SK-N-SH (cell line): Measurements from ENCODE around the gene CEP63.
A peak's percentile ranks its signal among the peaks of the same experiment; 100 is the strongest.

Experiments
- GATA2 ChIP-seq: sonication (generic); formaldehyde crosslinking; IDR thresholded peaks from 2 replicates; pipeline ENCODE4 v1.5.0; 2020; ENCODE audit warnings: mild to moderate bottlenecking, missing genetic modification reagents
- POLR2AphosphoS5 ChIP-seq: IDR thresholded peaks from 2 replicates; pipeline ENCODE4 v1.6.1; 2012; ENCODE audit warnings: low read depth, low read length
- YY1 ChIP-seq: IDR thresholded peaks from 2 replicates; pipeline ENCODE4 v1.4.0; 2012; ENCODE audit warnings: low read depth, mild to moderate bottlenecking
- TF ChIP-seq, protein P1 (sequence below): fragments of 200-600 bp; sonication (generic); IDR thresholded peaks from 2 replicates; pipeline ENCODE4 v1.6.1; 2017; ENCODE audit warnings: antibody characterized with exemption, mild to moderate bottlenecking, moderate library complexity
- TF ChIP-seq, protein P2 (sequence below): IDR thresholded peaks from 2 replicates; pipeline ENCODE4 v1.6.1; 2012; ENCODE audit warnings: mild to moderate bottlenecking, low read depth, low read length, moderate library complexity
- TF ChIP-seq, protein P3 (sequence below): IDR thresholded peaks from 2 replicates; pipeline ENCODE4 v1.4.0; 2012; ENCODE audit warnings: low read depth, borderline replicate concordance

DNA sequence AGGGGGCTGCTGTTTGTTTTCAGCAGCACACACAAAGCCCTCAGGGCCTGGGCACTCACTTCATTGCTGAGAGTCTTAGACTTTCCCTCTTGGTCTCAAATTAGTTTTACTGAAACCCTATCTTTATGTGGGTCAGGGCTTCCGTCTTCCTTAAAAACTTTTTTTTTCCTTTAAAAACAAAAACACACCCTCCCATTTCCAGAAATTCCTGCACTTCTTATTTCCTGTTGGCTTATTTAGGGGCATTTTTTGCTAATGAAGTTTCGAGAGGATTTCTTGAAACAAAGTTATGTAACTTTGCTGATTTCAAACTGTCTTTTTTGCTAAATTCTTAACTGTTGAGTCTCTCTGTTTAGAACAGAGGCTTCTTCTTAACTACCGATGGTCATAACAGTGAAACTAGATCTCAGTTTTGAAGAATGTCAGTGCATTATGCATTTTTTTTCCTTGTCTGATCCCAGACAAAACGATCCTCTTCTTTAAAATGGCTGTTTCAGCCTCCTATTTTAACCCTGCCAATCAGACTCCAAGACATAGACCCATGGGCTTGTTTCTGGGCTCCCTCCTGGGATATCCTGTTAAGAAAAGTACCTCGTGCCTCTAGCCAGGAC is 23.4 kb upstream of the CEP63 start:
- TF ChIP-seq, protein P1, sequence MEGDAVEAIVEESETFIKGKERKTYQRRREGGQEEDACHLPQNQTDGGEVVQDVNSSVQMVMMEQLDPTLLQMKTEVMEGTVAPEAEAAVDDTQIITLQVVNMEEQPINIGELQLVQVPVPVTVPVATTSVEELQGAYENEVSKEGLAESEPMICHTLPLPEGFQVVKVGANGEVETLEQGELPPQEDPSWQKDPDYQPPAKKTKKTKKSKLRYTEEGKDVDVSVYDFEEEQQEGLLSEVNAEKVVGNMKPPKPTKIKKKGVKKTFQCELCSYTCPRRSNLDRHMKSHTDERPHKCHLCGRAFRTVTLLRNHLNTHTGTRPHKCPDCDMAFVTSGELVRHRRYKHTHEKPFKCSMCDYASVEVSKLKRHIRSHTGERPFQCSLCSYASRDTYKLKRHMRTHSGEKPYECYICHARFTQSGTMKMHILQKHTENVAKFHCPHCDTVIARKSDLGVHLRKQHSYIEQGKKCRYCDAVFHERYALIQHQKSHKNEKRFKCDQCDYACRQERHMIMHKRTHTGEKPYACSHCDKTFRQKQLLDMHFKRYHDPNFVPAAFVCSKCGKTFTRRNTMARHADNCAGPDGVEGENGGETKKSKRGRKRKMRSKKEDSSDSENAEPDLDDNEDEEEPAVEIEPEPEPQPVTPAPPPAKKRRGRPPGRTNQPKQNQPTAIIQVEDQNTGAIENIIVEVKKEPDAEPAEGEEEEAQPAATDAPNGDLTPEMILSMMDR: no peak
- no peak for TF ChIP-seq POLR2AphosphoS5
- peak; percentile 52; the same call in 1 of the 2 replicates for TF ChIP-seq YY1
- TF ChIP-seq, protein P2, sequence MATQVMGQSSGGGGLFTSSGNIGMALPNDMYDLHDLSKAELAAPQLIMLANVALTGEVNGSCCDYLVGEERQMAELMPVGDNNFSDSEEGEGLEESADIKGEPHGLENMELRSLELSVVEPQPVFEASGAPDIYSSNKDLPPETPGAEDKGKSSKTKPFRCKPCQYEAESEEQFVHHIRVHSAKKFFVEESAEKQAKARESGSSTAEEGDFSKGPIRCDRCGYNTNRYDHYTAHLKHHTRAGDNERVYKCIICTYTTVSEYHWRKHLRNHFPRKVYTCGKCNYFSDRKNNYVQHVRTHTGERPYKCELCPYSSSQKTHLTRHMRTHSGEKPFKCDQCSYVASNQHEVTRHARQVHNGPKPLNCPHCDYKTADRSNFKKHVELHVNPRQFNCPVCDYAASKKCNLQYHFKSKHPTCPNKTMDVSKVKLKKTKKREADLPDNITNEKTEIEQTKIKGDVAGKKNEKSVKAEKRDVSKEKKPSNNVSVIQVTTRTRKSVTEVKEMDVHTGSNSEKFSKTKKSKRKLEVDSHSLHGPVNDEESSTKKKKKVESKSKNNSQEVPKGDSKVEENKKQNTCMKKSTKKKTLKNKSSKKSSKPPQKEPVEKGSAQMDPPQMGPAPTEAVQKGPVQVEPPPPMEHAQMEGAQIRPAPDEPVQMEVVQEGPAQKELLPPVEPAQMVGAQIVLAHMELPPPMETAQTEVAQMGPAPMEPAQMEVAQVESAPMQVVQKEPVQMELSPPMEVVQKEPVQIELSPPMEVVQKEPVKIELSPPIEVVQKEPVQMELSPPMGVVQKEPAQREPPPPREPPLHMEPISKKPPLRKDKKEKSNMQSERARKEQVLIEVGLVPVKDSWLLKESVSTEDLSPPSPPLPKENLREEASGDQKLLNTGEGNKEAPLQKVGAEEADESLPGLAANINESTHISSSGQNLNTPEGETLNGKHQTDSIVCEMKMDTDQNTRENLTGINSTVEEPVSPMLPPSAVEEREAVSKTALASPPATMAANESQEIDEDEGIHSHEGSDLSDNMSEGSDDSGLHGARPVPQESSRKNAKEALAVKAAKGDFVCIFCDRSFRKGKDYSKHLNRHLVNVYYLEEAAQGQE: no peak
- no peak for TF ChIP-seq GATA2 (CRISPR knock-in tag)
- TF ChIP-seq, protein P3, sequence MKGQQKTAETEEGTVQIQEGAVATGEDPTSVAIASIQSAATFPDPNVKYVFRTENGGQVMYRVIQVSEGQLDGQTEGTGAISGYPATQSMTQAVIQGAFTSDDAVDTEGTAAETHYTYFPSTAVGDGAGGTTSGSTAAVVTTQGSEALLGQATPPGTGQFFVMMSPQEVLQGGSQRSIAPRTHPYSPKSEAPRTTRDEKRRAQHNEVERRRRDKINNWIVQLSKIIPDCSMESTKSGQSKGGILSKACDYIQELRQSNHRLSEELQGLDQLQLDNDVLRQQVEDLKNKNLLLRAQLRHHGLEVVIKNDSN: no peak
